Measurements from ENCODE around the gene FOXF1.

DNA sequence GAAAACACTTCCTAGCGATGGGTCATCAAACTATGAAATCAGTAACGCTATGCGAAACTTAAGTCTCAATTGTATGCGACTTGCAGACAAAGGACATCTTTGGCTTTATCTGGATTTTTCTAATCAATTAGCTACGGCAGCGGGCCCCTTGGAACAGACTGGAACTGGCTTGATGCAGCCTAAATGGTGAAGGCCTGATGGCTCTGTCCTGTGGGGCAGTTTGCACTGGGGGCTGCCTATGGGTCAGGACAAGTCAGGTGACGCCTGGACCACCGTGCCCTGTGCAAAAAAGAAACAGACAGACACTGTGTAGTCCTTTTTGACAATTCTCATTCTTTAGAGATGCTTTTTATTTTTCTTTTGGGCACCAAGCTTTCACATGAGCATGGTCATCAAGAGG lies 22.7 kb downstream of the FOXF1 start:
- TF ChIP-seq, protein P1, sequence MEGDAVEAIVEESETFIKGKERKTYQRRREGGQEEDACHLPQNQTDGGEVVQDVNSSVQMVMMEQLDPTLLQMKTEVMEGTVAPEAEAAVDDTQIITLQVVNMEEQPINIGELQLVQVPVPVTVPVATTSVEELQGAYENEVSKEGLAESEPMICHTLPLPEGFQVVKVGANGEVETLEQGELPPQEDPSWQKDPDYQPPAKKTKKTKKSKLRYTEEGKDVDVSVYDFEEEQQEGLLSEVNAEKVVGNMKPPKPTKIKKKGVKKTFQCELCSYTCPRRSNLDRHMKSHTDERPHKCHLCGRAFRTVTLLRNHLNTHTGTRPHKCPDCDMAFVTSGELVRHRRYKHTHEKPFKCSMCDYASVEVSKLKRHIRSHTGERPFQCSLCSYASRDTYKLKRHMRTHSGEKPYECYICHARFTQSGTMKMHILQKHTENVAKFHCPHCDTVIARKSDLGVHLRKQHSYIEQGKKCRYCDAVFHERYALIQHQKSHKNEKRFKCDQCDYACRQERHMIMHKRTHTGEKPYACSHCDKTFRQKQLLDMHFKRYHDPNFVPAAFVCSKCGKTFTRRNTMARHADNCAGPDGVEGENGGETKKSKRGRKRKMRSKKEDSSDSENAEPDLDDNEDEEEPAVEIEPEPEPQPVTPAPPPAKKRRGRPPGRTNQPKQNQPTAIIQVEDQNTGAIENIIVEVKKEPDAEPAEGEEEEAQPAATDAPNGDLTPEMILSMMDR (conservative IDR thresholded peaks at IDR 0.05; ENCODE audit: low read depth, low read length), result no peak
- TF ChIP-seq EZH2phosphoT487 (IDR thresholded peaks at IDR 0.05; ENCODE audit: borderline replicate concordance, low read length), result no peak
- TF ChIP-seq EZH2 (IDR thresholded peaks at IDR 0.05; ENCODE audit: low read length, unreplicated experiment), result no peak
